Mesothelial cell of epicardium (in vitro differentiated cells): ENCODE measurements around the gene AHI1. TPM values are rescaled to one million over a fixed set of nuclear protein-coding genes. Genes with fewer than 3 reads are reported as not detected.
"Not testable (repeated sequence)": the region's sequence is repeated elsewhere in the genome, so short reads cannot be mapped to it uniquely, and the experiment has no call there.

ENCODE experiments used
- DNase-seq, 2 experiments: peaks; one replicate each; pipeline ENCODE4 v3.0.0; 2021; ENCODE audit warnings: low spot score in 2 of 2; ENCODE audit not compliant: unreplicated experiment in 2 of 2
- H3K27ac Mint-ChIP-seq: 2 replicates; pipeline ENCODE4 v1.8.0; 2021; ENCODE audit warnings: mixed read lengths
- H3K27me3 Mint-ChIP-seq: 2 replicates; pipeline ENCODE4 v1.8.0; 2021; ENCODE audit warnings: low read depth, mixed read lengths
- H3K36me3 Mint-ChIP-seq: 2 replicates; pipeline ENCODE4 v1.8.0; 2021; ENCODE audit warnings: mixed read lengths
- H3K4me1 Mint-ChIP-seq: 2 replicates; pipeline ENCODE4 v1.8.0; 2021; ENCODE audit warnings: mixed read lengths
- H3K4me3 Mint-ChIP-seq: 2 replicates; pipeline ENCODE4 v1.8.0; 2021; ENCODE audit warnings: mild to moderate bottlenecking, moderate library complexity, mixed read lengths
- H3K9me3 Mint-ChIP-seq: 2 replicates; pipeline ENCODE4 v1.8.0; 2021; ENCODE audit warnings: mixed read lengths
- CTCF ChIP-seq: fragments of 200-600 bp; sonication (generic); IDR thresholded peaks from one replicate; pipeline ENCODE4 v1.5.0; 2021; ENCODE audit warnings: antibody characterized with exemption; ENCODE audit not compliant: unreplicated experiment
- total RNA-seq: library from RNA; stranded (reverse); gene quantifications from 3 replicates; pipeline ENCODE4 v1.2.1, GENCODE V29; 2021

The AHI1 gene
- total RNA-seq, 1 donor from 2014 or later, result 41.6 TPM

GRCh38 chr6:135251498-135252441, 245.8 kb downstream of the AHI1 start:
- no peak for TF ChIP-seq CTCF
- no peak overlapping the region for H3K27ac Mint-ChIP-seq
- no peaks in the 10 kb centered on the region for H3K4me1 Mint-ChIP-seq
- no peak overlapping the region for H3K4me3 Mint-ChIP-seq
- no peak for DNase-seq
- no peaks in the 10 kb centered on the region for H3K9me3 Mint-ChIP-seq
- no peaks in the 10 kb centered on the region for H3K36me3 Mint-ChIP-seq
- peaks cover 13% of the 10 kb centered on the region for H3K27me3 Mint-ChIP-seq

- H3K27ac Mint-ChIP-seq, result no peak overlapping the region
- H3K27me3 Mint-ChIP-seq, result peaks cover 11% of the 10 kb centered on the region
- no peaks in the 10 kb centered on the region for H3K36me3 Mint-ChIP-seq
- H3K4me1 Mint-ChIP-seq, result no peaks in the 10 kb centered on the region
- DNase-seq, result no peak
- no peaks in the 10 kb centered on the region for H3K9me3 Mint-ChIP-seq
- no peak overlapping the region for H3K4me3 Mint-ChIP-seq
- no peak for TF ChIP-seq CTCF
These were observed 246.6 kb downstream of the AHI1 start for GRCh38 chr6:135250751-135251497.

- Mint-ChIP-seq H3K4me1 (no peaks in the 10 kb centered on the region), H3K9me3 (no peaks in the 10 kb centered on the region), H3K4me3 (no peak overlapping the region), H3K27me3 (peaks cover 7% of the 10 kb centered on the region), H3K36me3 (no peaks in the 10 kb centered on the region), H3K27ac (no peak overlapping the region)
- no peak for TF ChIP-seq CTCF
- no peak for DNase-seq
These were observed 247.3 kb downstream of the AHI1 start for GRCh38 chr6:135250234-135250633.

GRCh38 chr6:135246412-135247012, 251.0 kb downstream of the AHI1 start:
- not testable (repeated sequence) for H3K4me1 Mint-ChIP-seq, DNase-seq, H3K27me3 Mint-ChIP-seq, H3K9me3 Mint-ChIP-seq, H3K4me3 Mint-ChIP-seq, H3K27ac Mint-ChIP-seq, H3K36me3 Mint-ChIP-seq

GRCh38 chr6:135244805-135245204, 252.7 kb downstream of the AHI1 start:
- Mint-ChIP-seq H3K9me3 (no peaks in the 10 kb centered on the region), H3K4me3 (no peak overlapping the region), H3K27ac (no peak overlapping the region), H3K36me3 (no peaks in the 10 kb centered on the region), H3K27me3 (no peaks in the 10 kb centered on the region), H3K4me1 (no peaks in the 10 kb centered on the region)
- no peak for DNase-seq
- TF ChIP-seq CTCF, result no peak
